Uterus (tissue), 2 donors: ENCODE data around the gene PLSCR2.

Source experiments
- CTCF ChIP-seq, 4 experiments: fragments of 200-600 bp in 2 of 4; fragments of 450-650 bp in 2 of 4; sonication (generic) in 2 of 4; IDR thresholded peaks; one replicate each; pipeline ENCODE4 v1.5.1; 2016 to 2019; ENCODE audit warnings: antibody characterized with exemption in 4 of 4, mild to moderate bottlenecking in 2 of 4, moderate library complexity in 1 of 4
- POLR2A ChIP-seq, 2 donors: fragments of 450-650 bp; IDR thresholded peaks; one replicate each; pipeline ENCODE4 v1.6.1; 2016; ENCODE audit warnings: antibody characterized with exemption in 2 of 2, mild to moderate bottlenecking in 1 of 2, moderate library complexity in 1 of 2

GRCh38 chr3:146468671-146469149 is 651 bp downstream of the PLSCR2 start:
- TF ChIP-seq POLR2A (IDR thresholded peaks at IDR 0.05) (no peak), CTCF (IDR thresholded peaks at IDR 0.05) (no peak)
